Psoas muscle (tissue), 8 donors: ENCODE data around the gene SHISAL1. TPM values are rescaled to one million over a fixed set of nuclear protein-coding genes. Genes with fewer than 3 reads are reported as not detected.

Experiments used
- ATAC-seq, 4 donors: fragments of 200-7000 bp; cut with Tn5 transposase; one replicate each; pipeline ENCODE4 v1.9.1; 2020; ENCODE audit warnings: moderate library complexity in 3 of 4, mild to moderate bottlenecking in 2 of 4
- DNase-seq, 2 donors: peaks; one replicate each; pipeline ENCODE4 v3.0.0-alpha.2; 2020
- H3K27ac ChIP-seq: fragments of 200-600 bp; one replicate; pipeline ENCODE4 v1.8.0; 2022
- H3K27me3 ChIP-seq, 3 donors: fragments of 200-600 bp in 1 of 3; one replicate each; pipeline versions ENCODE4 v1.6.1 to v1.8.0; 2013 to 2022; ENCODE audit warnings: low read length in 2 of 3, mild to moderate bottlenecking in 2 of 3, moderate library complexity in 1 of 3; ENCODE audit not compliant: insufficient read depth in 3 of 3
- H3K36me3 ChIP-seq, 2 donors: fragments of 200-600 bp in 1 of 2; one replicate each; pipeline versions ENCODE4 v1.6.1 to v1.8.0; 2013 to 2022; ENCODE audit warnings: low read depth in 1 of 2, mild to moderate bottlenecking in 1 of 2, moderate library complexity in 1 of 2; ENCODE audit not compliant: insufficient read depth in 1 of 2
- H3K4me1 ChIP-seq: fragments of 200-600 bp; one replicate; pipeline ENCODE4 v1.8.0; 2022
- H3K4me3 ChIP-seq: fragments of 200-600 bp; one replicate; pipeline ENCODE4 v1.8.0; 2022; ENCODE audit warnings: mild to moderate bottlenecking
- H3K9me3 ChIP-seq: fragments of 200-600 bp; one replicate; pipeline ENCODE4 v1.8.0; 2022
- WGBS, 3 donors: extraction: QIAGEN DNeasy Blood & Tissue Kit; methylation state at CpG; one replicate each; pipeline versions ENCODE4 v1.1.6 to v1.1.7; 2013; 5-methylcytosine and 5-hydroxymethylcytosine counted together
- intact Hi-C, 2 donors: fragments of 100-400 bp; cut with DNase I; formaldehyde crosslinking; loops; one replicate each; pipeline versions ENCODE4 v1.11.0 to v1.14.2; 2022
- polyA plus RNA-seq, 3 donors: library from polyadenylated mRNA; stranded (reverse); fragments of 200-250 nt; gene quantifications; one replicate each; pipeline ENCODE4 v1.2.3, GENCODE V29; 2013
- total RNA-seq, 4 donors: library from RNA; stranded (reverse); fragmentation: NEBNext Ultra II Directional in 2 of 4; extraction: Animal tissue kit (Norgen Biotek cat#: 25700) in 2 of 4; gene quantifications; one replicate each; pipeline versions ENCODE4 v1.2.1 to v1.2.4, GENCODE V29; 2021 to 2023
- TF ChIP-seq, protein P1 (sequence below): fragments of 200-600 bp; IDR thresholded peaks from one replicate; pipeline ENCODE4 v1.8.0; 2022; ENCODE audit warnings: antibody characterized with exemption
- donor health status: healthy with polysubstance abuse.
- donor health status: DM: no; HTN: no; CAD: no; lungs with moderate emphysema.
- donor health status: Bipolar disorder and iron deficiency.
- donor health status: healthy.
- donor health status: DM: yes; HTN: yes; CAD: no.
- donor health status: DM: no; HTN: no; CAD: no.
- donor health status: DM: no; HTN: no; CAD: no.
- donor health status: DM: yes; HTN: yes; CAD: no.

SHISAL1 gene
- total and polyA plus RNA-seq, 7 donors = 0.01 to 0.24 (median 0.06) TPM; not detected in 1

DNA sequence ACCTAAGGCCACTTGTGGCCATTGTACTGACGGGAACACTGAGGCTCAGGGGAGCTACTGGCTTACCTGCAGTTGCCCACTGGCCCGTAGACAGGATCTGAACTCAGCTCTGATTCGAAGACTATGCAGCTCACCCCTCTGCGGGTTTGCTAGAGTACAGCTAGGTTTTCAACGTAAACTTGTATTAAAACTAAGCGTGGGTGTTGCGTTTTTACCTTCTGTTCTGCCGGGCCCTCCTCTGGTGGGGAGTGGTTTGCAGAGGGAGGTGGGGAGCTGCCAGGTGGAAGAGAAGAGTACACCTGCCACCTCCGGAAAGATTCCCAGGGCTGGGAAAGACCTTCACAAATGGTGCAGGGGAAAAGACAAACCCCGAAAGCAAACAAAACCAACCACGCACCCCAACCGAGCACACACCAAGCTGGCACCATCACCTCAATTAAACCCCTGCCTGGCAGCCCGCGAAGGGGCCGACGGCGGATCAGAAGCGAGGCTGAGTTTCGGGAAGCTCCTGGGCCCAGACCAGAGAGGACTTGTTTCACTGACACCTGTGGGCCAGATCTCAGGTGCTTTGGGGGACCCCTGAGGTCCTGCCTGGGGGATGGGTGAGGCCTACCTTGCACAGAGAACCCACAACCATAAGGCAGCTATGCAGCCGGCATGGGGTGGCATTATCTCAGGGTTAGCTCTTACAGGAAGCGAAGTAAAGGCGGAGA is 37.7 kb downstream of the SHISAL1 start:
- no peaks in the 10 kb centered on the region for H3K36me3 ChIP-seq
- ATAC-seq (no peak), DNase-seq (peak in 1 of 2 donors; percentile 19)
- intact Hi-C loops = no loop called here
- no peaks in the 10 kb centered on the region for H3K9me3 ChIP-seq
- no peak overlapping the region for H3K27ac ChIP-seq
- TF ChIP-seq, protein P1, sequence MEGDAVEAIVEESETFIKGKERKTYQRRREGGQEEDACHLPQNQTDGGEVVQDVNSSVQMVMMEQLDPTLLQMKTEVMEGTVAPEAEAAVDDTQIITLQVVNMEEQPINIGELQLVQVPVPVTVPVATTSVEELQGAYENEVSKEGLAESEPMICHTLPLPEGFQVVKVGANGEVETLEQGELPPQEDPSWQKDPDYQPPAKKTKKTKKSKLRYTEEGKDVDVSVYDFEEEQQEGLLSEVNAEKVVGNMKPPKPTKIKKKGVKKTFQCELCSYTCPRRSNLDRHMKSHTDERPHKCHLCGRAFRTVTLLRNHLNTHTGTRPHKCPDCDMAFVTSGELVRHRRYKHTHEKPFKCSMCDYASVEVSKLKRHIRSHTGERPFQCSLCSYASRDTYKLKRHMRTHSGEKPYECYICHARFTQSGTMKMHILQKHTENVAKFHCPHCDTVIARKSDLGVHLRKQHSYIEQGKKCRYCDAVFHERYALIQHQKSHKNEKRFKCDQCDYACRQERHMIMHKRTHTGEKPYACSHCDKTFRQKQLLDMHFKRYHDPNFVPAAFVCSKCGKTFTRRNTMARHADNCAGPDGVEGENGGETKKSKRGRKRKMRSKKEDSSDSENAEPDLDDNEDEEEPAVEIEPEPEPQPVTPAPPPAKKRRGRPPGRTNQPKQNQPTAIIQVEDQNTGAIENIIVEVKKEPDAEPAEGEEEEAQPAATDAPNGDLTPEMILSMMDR = no peak
- no peak overlapping the region for H3K4me3 ChIP-seq
- H3K27me3 ChIP-seq = peaks cover 0 to 23% (median 10%) of the 10 kb centered on the region in 3 donors
- H3K4me1 ChIP-seq = no peaks in the 10 kb centered on the region
- WGBS, 3 donors = 90 to 94% (median 93%) methylated on average over 22 of the region's 22 CpGs

DNA sequence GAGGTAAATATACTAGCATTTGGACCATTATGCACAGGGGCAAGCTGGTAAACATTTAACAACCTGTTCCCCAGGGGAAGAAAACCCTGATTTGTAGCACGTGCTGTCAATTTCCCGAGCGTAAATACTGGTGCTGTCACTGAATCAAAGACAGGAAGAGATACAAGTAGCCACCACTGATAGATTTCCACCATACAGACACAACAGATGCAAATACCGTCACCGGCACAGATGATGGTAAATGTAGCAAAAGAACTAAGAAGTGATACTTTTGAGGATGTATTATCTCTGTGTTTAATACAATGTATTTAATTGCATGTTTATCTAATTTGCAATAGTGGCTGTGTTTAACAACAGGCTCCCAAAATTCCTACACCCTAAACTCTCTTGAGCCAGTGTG is 39.6 kb downstream of the SHISAL1 start:
- intact Hi-C loops = no loop called here
- TF ChIP-seq, protein P1 = no peak
- Histone ChIP-seq H3K27ac (no peak overlapping the region), H3K4me1 (no peaks in the 10 kb centered on the region), H3K36me3 (no peaks in the 10 kb centered on the region), H3K9me3 (no peaks in the 10 kb centered on the region), H3K4me3 (no peak overlapping the region), H3K27me3 (peaks cover 0 to 15% (median 10%) of the 10 kb centered on the region in 3 donors)
- no peak for ATAC-seq
- WGBS, 3 donors = 73 to 81% (median 75%) methylated on average over 5 of the region's 5 CpGs
- DNase-seq = no peak

DNA sequence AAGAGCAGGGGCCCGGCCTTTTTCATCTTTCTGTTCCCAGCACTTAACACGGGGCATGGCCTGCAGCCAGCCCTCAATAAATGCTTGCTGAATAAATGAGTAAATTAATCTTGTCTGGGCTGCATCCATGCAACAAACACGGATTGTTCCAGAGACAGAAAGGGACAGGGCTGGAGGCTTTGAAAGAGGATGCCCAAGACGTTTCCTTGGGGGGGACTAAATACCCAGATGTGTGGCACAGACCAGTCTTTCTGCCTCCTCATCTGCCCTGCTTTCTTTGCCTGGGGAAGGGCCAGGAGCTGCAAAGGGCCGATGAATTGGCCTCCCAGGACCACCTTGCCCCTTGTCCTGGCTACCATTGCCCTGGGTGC is 40.4 kb downstream of the SHISAL1 start:
- ATAC-seq = no peak
- Histone ChIP-seq H3K9me3 (no peaks in the 10 kb centered on the region), H3K36me3 (no peaks in the 10 kb centered on the region), H3K27me3 (peaks cover 0 to 13% (median 8%) of the 10 kb centered on the region in 3 donors), H3K4me1 (no peaks in the 10 kb centered on the region), H3K4me3 (no peak overlapping the region), H3K27ac (no peak overlapping the region)
- intact Hi-C loops = no loop called here
- TF ChIP-seq, protein P1 = no peak
- no peak for DNase-seq
- 35 to 45% (median 37%) methylated on average over 5 of the region's 5 CpGs for WGBS, 3 donors

DNA sequence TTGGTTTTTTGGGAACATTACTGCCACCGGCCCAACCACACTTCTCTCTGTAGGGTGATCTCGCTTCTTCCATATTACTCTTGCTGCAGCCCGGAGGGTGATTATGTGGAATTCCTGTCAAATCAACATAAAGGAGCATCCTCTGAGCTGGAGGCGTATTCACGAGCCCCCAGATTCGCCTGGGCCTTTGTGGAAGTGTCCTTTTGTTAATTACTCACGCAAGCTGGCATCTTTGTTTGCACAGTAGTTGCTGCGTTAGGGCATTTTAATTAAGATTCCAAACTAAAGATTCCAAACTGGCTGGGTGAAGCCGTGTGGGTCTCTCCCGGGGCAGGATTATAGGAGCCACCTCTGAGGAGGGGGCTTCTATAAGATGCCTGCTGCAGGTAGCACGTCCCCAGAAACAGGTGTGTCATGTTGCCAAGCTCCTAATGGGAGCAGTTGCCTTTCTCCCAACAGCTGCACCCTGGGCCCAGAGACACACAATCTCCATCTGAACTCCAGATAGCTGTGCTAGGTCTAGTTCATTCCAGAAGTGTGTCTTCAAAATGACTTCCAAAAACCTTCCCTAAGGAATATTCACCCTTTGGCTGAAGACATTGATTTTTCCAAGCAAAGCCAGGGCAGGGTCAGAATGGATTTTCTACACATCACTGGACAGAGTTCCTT is 40.9 kb downstream of the SHISAL1 start:
- Histone ChIP-seq H3K27me3 (peaks cover 0 to 12% (median 7%) of the 10 kb centered on the region in 3 donors), H3K36me3 (no peaks in the 10 kb centered on the region), H3K9me3 (no peaks in the 10 kb centered on the region), H3K27ac (no peak overlapping the region), H3K4me1 (no peaks in the 10 kb centered on the region), H3K4me3 (no peak overlapping the region)
- DNase-seq (peak in 1 of 2 donors; percentile 4), ATAC-seq (no peak)
- WGBS, 3 donors = 78 to 83% (median 83%) methylated on average over 11 of the region's 11 CpGs
- intact Hi-C loops = no loop called here
- TF ChIP-seq, protein P1 = no peak
